ENCODE results near the gene KLK6.
"Not testable (repeated sequence)": the region's sequence is repeated elsewhere in the genome, so short reads cannot be mapped to it uniquely, and the experiment has no call there.

KLK6 gene

DNA sequence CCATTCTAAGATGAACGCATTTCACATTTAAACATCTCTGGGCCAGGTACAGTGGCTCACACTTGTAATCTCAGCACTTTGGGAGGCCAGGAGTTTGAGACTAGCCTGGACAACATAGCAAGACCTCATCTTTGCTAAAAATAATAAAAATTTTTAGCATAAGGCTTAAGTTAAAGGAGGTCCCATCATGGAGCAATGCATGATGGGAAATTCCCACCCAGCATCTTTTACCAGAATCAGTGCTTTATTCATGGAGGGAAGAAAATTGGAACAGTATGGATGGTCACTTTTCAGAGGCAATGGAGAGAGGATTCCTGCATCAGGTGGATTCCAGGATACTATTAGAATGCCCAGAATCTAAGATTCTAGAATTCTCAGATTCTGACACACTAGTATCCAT, 35.9 kb upstream of the KLK6 start:
- H3K4me1 ChIP-seq (ENCODE audit: control insufficient read depth, insufficient read depth, low read length): no peaks in the 10 kb centered on the region
- H3K36me3 ChIP-seq (ENCODE audit: control insufficient read depth, insufficient read depth, low read length): no peaks in the 10 kb centered on the region
- no peaks in the 10 kb centered on the region for H3K27me3 ChIP-seq (ENCODE audit: control insufficient read depth, insufficient read depth, low read length)
- H3K9ac ChIP-seq (ENCODE audit: low read depth, low read length): no peak overlapping the region
- H3K4me3 ChIP-seq (ENCODE audit: low read depth, low read length): no peak overlapping the region
- no peaks in the 10 kb centered on the region for H3K9me3 ChIP-seq (ENCODE audit: control insufficient read depth, insufficient read depth, low read length)

DNA sequence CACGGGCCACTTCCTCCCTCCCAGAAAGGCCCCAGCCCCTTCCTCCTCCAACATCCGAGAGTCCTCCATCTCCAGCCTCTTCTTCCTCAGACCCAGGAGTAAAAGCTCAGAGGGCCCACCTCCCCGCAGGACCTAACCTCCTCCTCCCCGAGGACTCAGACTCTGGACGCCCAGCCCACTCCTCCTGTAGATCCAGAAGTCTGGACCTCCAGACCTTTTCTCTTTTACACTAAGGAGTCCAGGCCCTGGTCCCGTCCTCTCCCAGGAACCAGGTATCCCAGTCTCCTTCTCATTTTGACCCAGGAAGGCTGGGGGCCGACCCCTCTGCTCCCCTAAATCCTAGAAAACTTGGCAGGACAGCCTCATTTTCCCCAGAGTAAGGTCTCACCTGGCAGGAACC, 33.9 kb upstream of the KLK6 start:
- Histone ChIP-seq H3K4me1 (ENCODE audit: control insufficient read depth, insufficient read depth, low read length) (no peaks in the 10 kb centered on the region), H3K4me3 (ENCODE audit: low read depth, low read length) (no peak overlapping the region), H3K27me3 (ENCODE audit: control insufficient read depth, insufficient read depth, low read length) (no peaks in the 10 kb centered on the region), H3K9me3 (ENCODE audit: control insufficient read depth, insufficient read depth, low read length) (no peaks in the 10 kb centered on the region), H3K36me3 (ENCODE audit: control insufficient read depth, insufficient read depth, low read length) (no peaks in the 10 kb centered on the region), H3K9ac (ENCODE audit: low read depth, low read length) (no peak overlapping the region)

DNA sequence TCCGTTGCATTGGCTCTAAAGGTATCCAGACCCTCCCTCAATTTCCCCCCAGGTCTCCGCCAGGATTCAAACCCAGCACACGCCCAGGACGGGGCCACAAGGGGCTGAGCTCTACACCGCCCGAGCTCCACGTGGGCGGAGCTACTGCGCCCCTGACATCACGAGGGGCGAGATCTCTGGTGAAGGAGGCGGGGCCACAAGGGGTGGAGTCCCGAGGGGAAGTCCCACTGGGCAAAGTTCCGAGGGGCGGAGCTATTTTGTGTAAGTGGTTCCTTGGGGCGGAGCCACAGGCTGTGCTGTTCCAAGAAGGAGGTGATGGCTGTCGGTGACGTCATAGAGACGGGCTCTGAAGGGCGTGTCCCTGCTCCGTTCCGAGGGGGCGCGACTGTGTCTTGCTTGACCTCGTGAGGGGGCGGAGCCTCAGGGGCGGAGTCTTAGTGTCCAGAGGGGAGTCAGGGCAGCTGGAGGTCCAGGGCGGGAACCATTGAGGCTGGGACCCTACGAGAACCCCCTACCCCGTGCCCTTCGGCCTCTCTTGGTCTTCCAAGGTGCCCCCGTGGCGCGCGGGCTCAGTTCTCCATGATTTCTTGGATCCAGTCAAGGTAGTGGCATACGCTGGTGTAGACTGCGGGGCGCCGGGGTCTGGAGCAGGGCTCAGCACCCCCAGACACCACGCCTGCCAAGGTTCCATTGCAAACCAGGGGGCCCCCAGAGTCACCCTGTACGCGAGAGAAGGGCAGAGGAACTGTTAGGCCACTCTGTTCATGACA, 33.3 kb upstream of the KLK6 start:
- H3K27me3 ChIP-seq (ENCODE audit: control insufficient read depth, insufficient read depth, low read length): no peaks in the 10 kb centered on the region
- H3K4me3 ChIP-seq (ENCODE audit: low read depth, low read length): peak overlapping the region; percentile 81
- peak overlapping the region; percentile 62 for H3K9ac ChIP-seq (ENCODE audit: low read depth, low read length)
- no peaks in the 10 kb centered on the region for H3K36me3 ChIP-seq (ENCODE audit: control insufficient read depth, insufficient read depth, low read length)
- no peaks in the 10 kb centered on the region for H3K9me3 ChIP-seq (ENCODE audit: control insufficient read depth, insufficient read depth, low read length)
- H3K4me1 ChIP-seq (ENCODE audit: control insufficient read depth, insufficient read depth, low read length): no peaks in the 10 kb centered on the region

DNA sequence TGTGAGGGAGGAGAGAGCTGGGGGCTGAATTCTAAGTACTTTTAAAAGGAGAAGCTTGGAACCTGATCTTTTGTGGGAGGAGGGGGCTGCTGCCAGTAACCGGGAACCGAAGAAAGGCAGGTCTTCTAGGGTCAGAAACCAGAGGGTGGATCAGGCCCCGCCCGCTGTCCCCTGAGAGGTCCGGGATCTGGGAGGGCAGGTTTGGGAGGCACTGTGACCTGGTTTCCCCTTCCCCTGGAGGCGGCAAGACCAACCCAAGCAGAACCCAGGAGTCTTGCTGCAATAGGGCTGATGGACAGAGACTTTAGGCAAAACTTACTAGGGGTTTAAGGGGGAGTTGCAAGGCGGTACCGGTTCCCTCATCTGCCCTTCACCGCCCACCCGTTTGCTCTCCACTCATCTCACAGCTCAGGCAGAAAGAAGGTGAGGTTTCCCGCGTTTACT, 32.7 kb upstream of the KLK6 start:
- Histone ChIP-seq H3K4me1 (ENCODE audit: control insufficient read depth, insufficient read depth, low read length) (no peaks in the 10 kb centered on the region), H3K27me3 (ENCODE audit: control insufficient read depth, insufficient read depth, low read length) (peaks cover 3% of the 10 kb centered on the region), H3K9ac (ENCODE audit: low read depth, low read length) (peak overlapping the region; percentile 62), H3K4me3 (ENCODE audit: low read depth, low read length) (peak overlapping the region; percentile 81), H3K36me3 (ENCODE audit: control insufficient read depth, insufficient read depth, low read length) (no peaks in the 10 kb centered on the region), H3K9me3 (ENCODE audit: control insufficient read depth, insufficient read depth, low read length) (no peaks in the 10 kb centered on the region)

DNA sequence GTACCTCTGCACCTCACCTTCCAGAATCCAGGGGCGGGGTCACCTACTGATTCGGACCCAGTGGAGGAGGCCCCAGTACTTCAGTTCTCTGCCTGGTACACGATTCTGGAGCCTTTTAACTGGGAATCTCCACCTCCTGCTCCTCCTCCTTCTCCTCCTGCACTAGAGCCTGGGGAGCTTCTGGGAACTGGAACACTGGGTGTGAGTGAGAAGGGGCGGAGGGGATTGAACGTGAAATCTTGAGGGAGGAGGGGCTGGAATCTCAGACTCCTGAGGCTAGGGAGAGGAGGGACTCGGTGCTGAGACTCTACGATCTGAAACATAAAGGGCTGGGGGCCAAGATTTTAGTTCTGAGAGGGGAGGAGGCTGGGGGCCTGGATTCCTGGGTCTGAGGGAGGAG, 32.1 kb upstream of the KLK6 start, which contains the start of gene KLK8:
Gene KLK8, minus strand, starts transcription at position 90 of the 400 bp plus-strand sequence. CDS start 437 bp downstream, outside the sequence.
- Histone ChIP-seq H3K4me1 (ENCODE audit: control insufficient read depth, insufficient read depth, low read length) (no peaks in the 10 kb centered on the region), H3K9me3 (ENCODE audit: control insufficient read depth, insufficient read depth, low read length) (no peaks in the 10 kb centered on the region), H3K36me3 (ENCODE audit: control insufficient read depth, insufficient read depth, low read length) (no peaks in the 10 kb centered on the region), H3K9ac (ENCODE audit: low read depth, low read length) (peak within 1 kb of the TSS; percentile 62), H3K4me3 (ENCODE audit: low read depth, low read length) (peak within 1 kb of the TSS; percentile 81), H3K27me3 (ENCODE audit: control insufficient read depth, insufficient read depth, low read length) (peaks cover 6% of the 10 kb centered on the region)

DNA sequence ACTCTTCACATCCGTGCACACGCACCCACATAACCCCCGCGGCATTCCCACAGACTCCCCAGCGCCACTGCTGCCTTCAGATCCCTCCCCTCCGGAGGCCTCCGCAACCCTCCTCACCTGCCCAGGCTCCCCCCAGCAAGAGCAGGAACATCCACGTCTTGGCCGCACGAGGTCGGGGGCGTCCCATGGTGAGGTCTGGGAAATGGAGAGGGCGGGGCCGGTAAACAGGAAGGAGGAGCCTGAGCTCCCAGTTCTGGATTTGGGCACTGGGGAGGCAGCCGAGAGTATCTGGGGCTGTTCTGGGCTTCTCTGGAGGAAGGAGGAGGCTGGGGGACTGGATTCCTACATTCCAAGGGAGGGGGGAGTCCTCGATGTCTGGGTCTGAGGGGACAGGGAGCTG, 31.6 kb upstream of the KLK6 start:
- Histone ChIP-seq H3K9me3 (ENCODE audit: control insufficient read depth, insufficient read depth, low read length) (no peaks in the 10 kb centered on the region), H3K4me1 (ENCODE audit: control insufficient read depth, insufficient read depth, low read length) (no peaks in the 10 kb centered on the region), H3K4me3 (ENCODE audit: low read depth, low read length) (peak overlapping the region; percentile 81), H3K27me3 (ENCODE audit: control insufficient read depth, insufficient read depth, low read length) (peaks cover 6% of the 10 kb centered on the region), H3K9ac (ENCODE audit: low read depth, low read length) (no peak overlapping the region), H3K36me3 (ENCODE audit: control insufficient read depth, insufficient read depth, low read length) (no peaks in the 10 kb centered on the region)

DNA sequence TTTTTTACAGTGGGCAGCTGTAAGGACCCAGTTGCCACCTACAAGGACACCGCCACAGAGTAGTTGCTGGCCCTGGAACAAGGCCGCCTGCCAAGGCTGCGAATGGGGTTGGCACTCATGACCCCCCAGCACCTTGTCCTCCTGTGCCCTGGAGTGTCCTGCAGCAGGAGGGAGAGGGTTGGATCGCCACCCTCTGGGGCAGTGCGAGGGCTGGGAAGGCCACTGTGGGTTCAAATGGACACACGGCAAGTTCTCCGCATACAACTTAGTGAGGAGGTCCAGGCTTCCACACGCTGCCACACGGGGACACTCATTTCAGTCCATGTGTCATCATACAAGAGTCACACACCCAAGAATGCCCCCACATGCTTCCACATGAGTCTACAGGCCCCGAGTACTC, 31.0 kb upstream of the KLK6 start:
- no peak overlapping the region for H3K9ac ChIP-seq (ENCODE audit: low read depth, low read length)
- peak overlapping the region; percentile 81 for H3K4me3 ChIP-seq (ENCODE audit: low read depth, low read length)
- no peaks in the 10 kb centered on the region for H3K9me3 ChIP-seq (ENCODE audit: control insufficient read depth, insufficient read depth, low read length)
- no peaks in the 10 kb centered on the region for H3K36me3 ChIP-seq (ENCODE audit: control insufficient read depth, insufficient read depth, low read length)
- no peaks in the 10 kb centered on the region for H3K4me1 ChIP-seq (ENCODE audit: control insufficient read depth, insufficient read depth, low read length)
- H3K27me3 ChIP-seq (ENCODE audit: control insufficient read depth, insufficient read depth, low read length): peaks cover 6% of the 10 kb centered on the region

DNA sequence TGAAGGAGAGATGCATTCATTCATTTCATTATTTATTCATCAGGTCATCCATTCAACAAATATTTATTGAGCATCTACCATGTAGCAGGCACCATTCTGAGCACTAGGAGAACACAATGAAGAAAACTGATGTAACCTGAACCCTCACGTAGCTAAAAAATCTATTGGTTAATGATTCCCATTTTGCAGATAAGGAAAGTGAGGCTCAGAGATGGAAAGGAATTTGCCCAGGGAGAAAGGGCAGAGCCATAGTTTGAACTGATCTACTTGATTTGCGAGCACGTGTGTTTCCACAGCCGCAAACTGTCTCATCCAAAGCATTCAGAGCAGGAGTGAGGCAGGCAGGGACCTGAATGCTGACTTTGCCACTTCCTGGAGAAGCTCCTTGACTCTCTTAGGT, 29.3 kb upstream of the KLK6 start:
- Histone ChIP-seq H3K27me3 (ENCODE audit: control insufficient read depth, insufficient read depth, low read length) (peaks cover 6% of the 10 kb centered on the region), H3K9ac (ENCODE audit: low read depth, low read length) (no peak overlapping the region), H3K9me3 (ENCODE audit: control insufficient read depth, insufficient read depth, low read length) (no peaks in the 10 kb centered on the region), H3K4me3 (ENCODE audit: low read depth, low read length) (no peak overlapping the region), H3K36me3 (ENCODE audit: control insufficient read depth, insufficient read depth, low read length) (no peaks in the 10 kb centered on the region), H3K4me1 (ENCODE audit: control insufficient read depth, insufficient read depth, low read length) (no peaks in the 10 kb centered on the region)

DNA sequence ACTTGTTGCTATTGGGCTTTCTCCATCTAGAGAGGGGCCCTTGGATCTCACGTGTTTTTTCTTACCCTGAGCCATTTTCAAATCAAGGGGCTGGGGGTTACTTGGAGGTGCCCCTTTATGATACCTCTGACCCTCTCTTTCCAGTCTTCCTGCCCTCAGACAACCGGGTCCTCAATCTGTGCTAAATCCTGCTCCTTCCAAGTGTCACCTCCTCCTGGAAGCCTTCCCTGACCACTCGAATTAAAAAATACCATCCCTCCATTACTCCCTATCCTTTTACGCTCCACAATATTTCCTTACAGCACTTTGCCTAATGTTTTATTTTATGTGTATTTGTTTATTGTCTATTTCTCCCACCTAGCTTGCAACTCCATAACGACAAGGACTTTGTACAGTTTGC, 28.7 kb upstream of the KLK6 start:
- H3K4me1 ChIP-seq (ENCODE audit: control insufficient read depth, insufficient read depth, low read length): no peaks in the 10 kb centered on the region
- H3K4me3 ChIP-seq (ENCODE audit: low read depth, low read length): no peak overlapping the region
- peaks cover 6% of the 10 kb centered on the region for H3K27me3 ChIP-seq (ENCODE audit: control insufficient read depth, insufficient read depth, low read length)
- H3K36me3 ChIP-seq (ENCODE audit: control insufficient read depth, insufficient read depth, low read length): no peaks in the 10 kb centered on the region
- H3K9ac ChIP-seq (ENCODE audit: low read depth, low read length): no peak overlapping the region
- no peaks in the 10 kb centered on the region for H3K9me3 ChIP-seq (ENCODE audit: control insufficient read depth, insufficient read depth, low read length)

DNA sequence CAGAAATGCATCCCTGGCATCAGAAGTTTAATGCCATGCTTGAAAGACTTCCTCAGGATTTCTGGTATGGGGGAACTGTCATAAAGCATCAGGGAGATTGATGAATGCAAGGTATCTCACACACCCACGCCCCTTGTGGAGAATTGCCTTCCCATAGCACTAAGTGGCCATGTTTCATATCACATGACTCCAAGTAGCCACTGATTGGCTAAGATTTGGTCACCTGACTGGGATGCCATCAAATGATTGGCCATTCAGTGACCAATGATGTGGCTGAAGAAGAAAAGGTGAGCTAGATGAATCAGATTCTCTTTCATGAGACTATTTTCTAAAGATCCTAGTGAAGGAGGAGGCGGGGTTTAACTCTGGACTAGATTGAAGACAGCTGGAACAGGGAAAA, 24.7 kb upstream of the KLK6 start:
- Histone ChIP-seq H3K27me3 (ENCODE audit: control insufficient read depth, insufficient read depth, low read length) (peaks cover 8% of the 10 kb centered on the region), H3K4me3 (ENCODE audit: low read depth, low read length) (no peak overlapping the region), H3K9ac (ENCODE audit: low read depth, low read length) (no peak overlapping the region), H3K36me3 (ENCODE audit: control insufficient read depth, insufficient read depth, low read length) (no peaks in the 10 kb centered on the region), H3K4me1 (ENCODE audit: control insufficient read depth, insufficient read depth, low read length) (no peaks in the 10 kb centered on the region), H3K9me3 (ENCODE audit: control insufficient read depth, insufficient read depth, low read length) (no peaks in the 10 kb centered on the region)

DNA sequence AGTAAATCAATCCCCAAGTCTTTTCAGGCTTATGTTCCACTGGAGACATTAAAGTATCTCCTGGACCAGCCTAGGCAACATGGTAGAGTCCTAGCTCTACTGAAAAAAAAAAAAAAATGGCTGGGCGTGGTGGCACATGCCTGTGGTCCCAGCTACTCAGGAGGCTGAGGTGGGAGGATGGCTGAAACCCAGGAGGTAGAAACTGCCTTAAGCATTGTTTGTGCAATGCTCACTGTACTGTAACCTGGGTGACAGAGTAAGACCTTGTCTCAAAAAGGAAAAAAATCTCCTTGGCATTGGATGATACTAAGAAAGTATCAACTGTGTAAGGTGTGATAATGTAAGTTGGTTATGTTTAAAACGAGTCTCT, 23.3 kb upstream of the KLK6 start:
- Histone ChIP-seq H3K9me3 (ENCODE audit: control insufficient read depth, insufficient read depth, low read length) (no peaks in the 10 kb centered on the region), H3K4me3 (ENCODE audit: low read depth, low read length) (no peak overlapping the region), H3K36me3 (ENCODE audit: control insufficient read depth, insufficient read depth, low read length) (no peaks in the 10 kb centered on the region), H3K27me3 (ENCODE audit: control insufficient read depth, insufficient read depth, low read length) (peaks cover 20% of the 10 kb centered on the region), H3K9ac (ENCODE audit: low read depth, low read length) (no peak overlapping the region), H3K4me1 (ENCODE audit: control insufficient read depth, insufficient read depth, low read length) (no peaks in the 10 kb centered on the region)

DNA sequence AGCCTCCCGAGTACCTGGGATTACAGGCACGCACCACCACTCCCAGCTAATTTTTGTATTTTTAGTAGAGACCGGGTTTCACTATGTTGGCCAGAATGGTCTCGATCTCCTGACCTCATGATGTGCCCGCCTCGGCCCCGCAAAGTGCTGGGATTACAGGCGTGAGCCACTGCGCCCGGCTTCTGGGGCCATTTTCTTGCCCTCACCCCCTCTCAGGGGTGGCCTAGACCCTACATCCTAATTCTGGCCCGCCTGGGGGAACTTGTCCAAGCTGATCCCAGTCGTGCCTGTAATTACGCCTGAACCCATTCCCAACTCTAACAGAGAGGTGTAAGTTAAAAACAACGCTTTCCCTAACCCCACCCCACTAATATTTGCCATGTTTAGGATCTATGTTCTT, 15.0 kb upstream of the KLK6 start:
- not testable (repeated sequence) for H3K4me1 ChIP-seq (ENCODE audit: control insufficient read depth, insufficient read depth, low read length); H3K36me3 ChIP-seq (ENCODE audit: control insufficient read depth, insufficient read depth, low read length); H3K9ac ChIP-seq (ENCODE audit: low read depth, low read length); H3K9me3 ChIP-seq (ENCODE audit: control insufficient read depth, insufficient read depth, low read length)
- H3K27me3 ChIP-seq (ENCODE audit: control insufficient read depth, insufficient read depth, low read length): peaks cover 37% of the 10 kb centered on the region
- peak overlapping the region; percentile 45 for H3K4me3 ChIP-seq (ENCODE audit: low read depth, low read length)

Data from iPS-15b (cell line).